T-helper 22 cell (primary cell): ENCODE measurements around the gene FBXO31.

Experiments used
- DNase-seq: peaks from one replicate; pipeline ENCODE4 v3.0.0-alpha.2; 2020; ENCODE audit warnings: low read depth

The FBXO31 gene

DNA sequence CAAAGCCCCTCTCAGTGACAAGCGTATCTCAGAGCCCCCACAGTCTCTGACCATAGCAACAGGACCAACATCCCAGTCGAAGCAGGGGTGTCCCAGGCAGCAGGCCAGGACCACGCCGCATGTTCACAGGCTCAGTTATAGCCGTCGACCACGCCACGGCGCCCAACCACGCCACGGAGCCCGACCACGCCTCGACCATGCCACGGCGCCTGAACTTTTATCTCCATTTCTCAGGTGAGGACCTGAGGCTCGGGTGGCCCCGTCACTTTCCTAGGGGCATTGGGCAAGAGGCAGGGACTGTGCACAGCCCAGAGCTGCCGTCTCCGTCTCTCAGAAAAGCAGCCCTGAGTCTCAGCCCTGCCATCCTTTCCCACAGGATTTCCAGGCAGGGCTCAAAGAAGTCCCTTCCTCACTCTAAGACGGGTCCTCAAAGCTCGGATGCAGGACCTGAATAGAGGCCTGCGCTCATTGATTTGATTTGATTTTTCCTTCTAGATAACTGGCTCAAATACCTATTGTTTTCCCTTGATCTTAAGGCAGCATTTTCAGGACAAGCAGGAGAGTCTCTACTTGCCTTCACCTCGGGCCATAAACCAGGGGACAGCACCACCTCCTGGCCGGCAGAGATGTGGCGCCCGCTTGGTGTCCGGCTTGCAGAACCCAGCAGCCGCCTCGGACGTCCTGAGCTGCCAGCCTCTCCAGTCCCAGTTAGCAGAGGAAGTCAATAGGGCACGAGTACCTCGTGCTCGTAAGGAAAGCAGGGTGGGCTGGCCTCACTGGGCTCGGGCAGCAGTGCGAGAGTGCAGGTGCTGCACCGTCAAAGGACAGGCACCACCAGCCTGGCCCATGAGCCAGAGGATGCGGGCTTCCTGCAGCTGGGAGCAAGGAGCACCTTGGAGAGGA lies 105.1 kb downstream of the FBXO31 start:
- DNase-seq, result no peak
